SU-DHL-6 (cell line): ENCODE measurements around the gene OLFM2.

Source experiments
- H2AFZ ChIP-seq: fragments of 200-600 bp; sonication (generic); 2 replicates; pipeline ENCODE4 v1.6.1; 2014; ENCODE audit warnings: low read depth, mild to moderate bottlenecking, moderate library complexity, mixed read lengths, antibody characterized with exemption, low read length; ENCODE audit not compliant: severe bottlenecking
- H3F3A ChIP-seq: fragments of 200-600 bp; shearing (Covaris generic); 2 replicates; pipeline ENCODE4 v1.6.0; 2016; ENCODE audit warnings: antibody characterized with exemption, mild to moderate bottlenecking; ENCODE audit not compliant: insufficient read depth
- H3K27ac ChIP-seq: fragments of 200-600 bp; sonication (generic); 2 replicates; pipeline ENCODE4 v1.5.1; 2016; ENCODE audit warnings: low read depth, mild to moderate bottlenecking, low read length, moderate library complexity, mixed read lengths
- H3K27me3 ChIP-seq: fragments of 200-600 bp; sonication (generic), shearing (Covaris generic); 2 replicates; pipeline ENCODE4 v1.6.0; 2014; ENCODE audit warnings: mild to moderate bottlenecking, low read length
- H3K36me3 ChIP-seq: fragments of 200-600 bp; sonication (generic); 2 replicates; pipeline ENCODE4 v1.6.1; 2014; ENCODE audit warnings: mild to moderate bottlenecking, low read length, mixed read lengths
- H3K4me2 ChIP-seq: fragments of 300-600, 200-600 bp; shearing (Covaris generic), sonication (generic); 2 replicates; pipeline ENCODE4 v1.6.0; 2014; ENCODE audit warnings: low read length, low read depth, mild to moderate bottlenecking; ENCODE audit not compliant: poor library complexity, severe bottlenecking
- H3K4me3 ChIP-seq: fragments of 200-600 bp; sonication (generic); 2 replicates; pipeline ENCODE4 v1.5.1; 2014; ENCODE audit warnings: antibody characterized with exemption, low read length, mild to moderate bottlenecking, mixed read lengths; ENCODE audit not compliant: insufficient read depth, poor library complexity, severe bottlenecking
- H3K79me2 ChIP-seq: fragments of 200-600 bp; sonication (generic); 2 replicates; pipeline ENCODE4 v1.6.1; 2014; ENCODE audit warnings: mild to moderate bottlenecking, low read length, moderate library complexity; ENCODE audit not compliant: insufficient read depth
- H3K9ac ChIP-seq: fragments of 200-600 bp; sonication (generic); 2 replicates; pipeline ENCODE4 v1.7.0; 2014; ENCODE audit warnings: mild to moderate bottlenecking, low read length
- H3K9me2 ChIP-seq: fragments of 200-600 bp; sonication (generic); replicated peaks from 2 replicates; pipeline ENCODE4 v1.6.1; 2014; ENCODE audit warnings: low read length; ENCODE audit not compliant: insufficient read depth
- H3K9me3 ChIP-seq: fragments of 200-600 bp; sonication (generic); 2 replicates; pipeline ENCODE4 v1.6.1; 2014; ENCODE audit warnings: low read length, mixed read lengths; ENCODE audit not compliant: insufficient read depth
- H4K20me1 ChIP-seq: fragments of 200-600 bp; sonication (generic); 2 replicates; pipeline ENCODE4 v1.6.1; 2014; ENCODE audit warnings: low read depth, mild to moderate bottlenecking, antibody characterized with exemption, low read length, moderate library complexity, mixed read lengths
- CTCF ChIP-seq: fragments of 200-600 bp; sonication (generic); IDR thresholded peaks from one replicate; pipeline ENCODE4 v1.5.1; 2017; ENCODE audit warnings: antibody characterized with exemption, mild to moderate bottlenecking, low read length, moderate library complexity; ENCODE audit not compliant: insufficient read depth, poor library complexity, severe bottlenecking
- EZH2phosphoT487 ChIP-seq: fragments of 200-600 bp; sonication (generic), shearing (Covaris generic); conservative IDR thresholded peaks from 2 replicates; pipeline ENCODE4 v1.6.1; 2018; ENCODE audit warnings: mild to moderate bottlenecking, antibody characterized with exemption, low read length, moderate library complexity, mixed read lengths

Gene OLFM2

GRCh38 chr19:9903336-9903735, 33.0 kb downstream of the OLFM2 start:
- Histone ChIP-seq H2AFZ (no peak overlapping the region), H3F3A (no peaks in the 10 kb centered on the region), H3K4me3 (no peak overlapping the region), H3K79me2 (no peaks in the 10 kb centered on the region), H3K4me2 (no peak overlapping the region), H4K20me1 (no peaks in the 10 kb centered on the region), H3K9me2 (no peaks in the 10 kb centered on the region), H3K9me3 (no peaks in the 10 kb centered on the region), H3K27ac (no peak overlapping the region), H3K27me3 (no peaks in the 10 kb centered on the region), H3K9ac (no peak overlapping the region), H3K36me3 (no peaks in the 10 kb centered on the region)
- TF ChIP-seq CTCF, result no peak
- TF ChIP-seq EZH2phosphoT487, result no peak

DNA sequence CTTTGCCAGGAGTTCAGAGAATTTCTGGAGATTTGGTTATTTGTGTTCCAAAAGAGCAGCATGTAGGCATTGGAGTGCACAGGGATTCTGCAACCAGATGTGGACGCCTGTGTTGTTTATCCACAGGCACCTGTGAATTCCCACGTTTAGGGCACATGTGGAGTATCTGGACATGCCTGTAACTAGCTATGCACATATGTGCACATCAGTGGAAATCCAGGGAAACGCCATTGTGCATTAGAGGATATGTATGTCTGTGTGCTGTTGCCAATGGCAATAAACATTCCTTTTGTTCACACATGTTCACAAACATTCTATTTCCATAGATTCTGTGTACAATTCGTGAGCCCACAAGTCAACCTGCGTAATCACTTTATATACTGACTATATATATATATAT, 34.7 kb downstream of the OLFM2 start:
- Histone ChIP-seq H3K4me3 (no peak overlapping the region), H3K79me2 (no peaks in the 10 kb centered on the region), H3K27me3 (no peaks in the 10 kb centered on the region), H2AFZ (no peak overlapping the region), H3K9me2 (no peaks in the 10 kb centered on the region), H3K36me3 (no peaks in the 10 kb centered on the region), H3K4me2 (no peak overlapping the region), H3F3A (no peaks in the 10 kb centered on the region), H3K9me3 (no peaks in the 10 kb centered on the region), H3K27ac (no peak overlapping the region), H3K9ac (no peak overlapping the region), H4K20me1 (no peaks in the 10 kb centered on the region)
- TF ChIP-seq EZH2phosphoT487 (no peak), CTCF (no peak)

GRCh38 chr19:9901020-9901419, 35.3 kb downstream of the OLFM2 start:
- no peak for TF ChIP-seq EZH2phosphoT487
- no peak for TF ChIP-seq CTCF
- no peak overlapping the region for H3K4me3 ChIP-seq
- H3K27ac ChIP-seq, result no peak overlapping the region
- no peaks in the 10 kb centered on the region for H3F3A ChIP-seq
- no peaks in the 10 kb centered on the region for H3K79me2 ChIP-seq
- H3K9me3 ChIP-seq, result no peaks in the 10 kb centered on the region
- H3K9me2 ChIP-seq, result no peaks in the 10 kb centered on the region
- H3K27me3 ChIP-seq, result no peaks in the 10 kb centered on the region
- H2AFZ ChIP-seq, result no peak overlapping the region
- no peaks in the 10 kb centered on the region for H3K36me3 ChIP-seq
- no peak overlapping the region for H3K9ac ChIP-seq
- no peaks in the 10 kb centered on the region for H4K20me1 ChIP-seq
- no peak overlapping the region for H3K4me2 ChIP-seq
